Endothelial cell (in vitro differentiated cells): ENCODE data around the gene PTN. TPM values are rescaled to one million over a fixed set of nuclear protein-coding genes. Genes with fewer than 3 reads are reported as not detected.

Experiments used
- DNase-seq: peaks from one replicate; pipeline ENCODE4 v3.0.0; 2021; ENCODE audit warnings: low spot score
- H3K27ac Mint-ChIP-seq: one replicate; pipeline ENCODE4 v1.8.0; 2021; ENCODE audit warnings: mixed read lengths, inconsistent platforms; ENCODE audit not compliant: unreplicated experiment
- H3K27me3 Mint-ChIP-seq: one replicate; pipeline ENCODE4 v1.8.0; 2021; ENCODE audit warnings: mild to moderate bottlenecking, moderate library complexity, mixed read lengths, inconsistent platforms; ENCODE audit not compliant: unreplicated experiment
- H3K36me3 Mint-ChIP-seq: one replicate; pipeline ENCODE4 v1.8.0; 2021; ENCODE audit warnings: mild to moderate bottlenecking, low read depth, mixed read lengths, inconsistent platforms; ENCODE audit not compliant: unreplicated experiment
- H3K4me1 Mint-ChIP-seq: one replicate; pipeline ENCODE4 v1.8.0; 2021; ENCODE audit warnings: mild to moderate bottlenecking, mixed read lengths, inconsistent platforms; ENCODE audit not compliant: unreplicated experiment
- H3K4me3 Mint-ChIP-seq: one replicate; pipeline ENCODE4 v1.8.0; 2021; ENCODE audit warnings: mild to moderate bottlenecking, mixed read lengths, inconsistent platforms; ENCODE audit not compliant: unreplicated experiment
- H3K9me3 Mint-ChIP-seq: one replicate; pipeline ENCODE4 v1.8.0; 2021; ENCODE audit warnings: mixed read lengths, inconsistent platforms; ENCODE audit not compliant: unreplicated experiment
- CTCF ChIP-seq: fragments of 200-600 bp; sonication (generic); IDR thresholded peaks from one replicate; pipeline ENCODE4 v1.5.0; 2021; ENCODE audit warnings: antibody characterized with exemption; ENCODE audit not compliant: unreplicated experiment
- total RNA-seq: library from RNA; stranded (reverse); fragmentation: NEBNext Ultra II Directional; extraction: Animal tissue kit (Norgen Biotek cat#: 25700); gene quantifications from one replicate; pipeline ENCODE4 v1.2.1, GENCODE V29; 2021; ENCODE audit not compliant: unreplicated experiment

Gene PTN
- total RNA-seq, 1 donor from 2014 or later = 1.7 TPM

GRCh38 chr7:137289101-137289500 lies 54.4 kb downstream of the PTN start:
- Mint-ChIP-seq H3K27ac (no peak overlapping the region), H3K4me3 (no peak overlapping the region), H3K27me3 (no peaks in the 10 kb centered on the region), H3K4me1 (no peaks in the 10 kb centered on the region), H3K36me3 (no peaks in the 10 kb centered on the region), H3K9me3 (no peaks in the 10 kb centered on the region)
- no peak for DNase-seq
- TF ChIP-seq CTCF = no peak

- peak; percentile 79 for TF ChIP-seq CTCF
- Mint-ChIP-seq H3K9me3 (no peaks in the 10 kb centered on the region), H3K27me3 (no peaks in the 10 kb centered on the region), H3K4me1 (no peaks in the 10 kb centered on the region), H3K27ac (no peak overlapping the region), H3K36me3 (no peaks in the 10 kb centered on the region), H3K4me3 (no peak overlapping the region)
- DNase-seq = peak; percentile 21
These were observed 55.8 kb downstream of the PTN start for GRCh38 chr7:137287651-137288258.

- Mint-ChIP-seq H3K4me1 (no peaks in the 10 kb centered on the region), H3K4me3 (no peak overlapping the region), H3K27ac (no peak overlapping the region), H3K9me3 (no peaks in the 10 kb centered on the region), H3K27me3 (no peaks in the 10 kb centered on the region), H3K36me3 (no peaks in the 10 kb centered on the region)
- DNase-seq = no peak
- no peak for TF ChIP-seq CTCF
These were observed 60.4 kb downstream of the PTN start for GRCh38 chr7:137283153-137283552.

- H3K27me3 Mint-ChIP-seq = no peaks in the 10 kb centered on the region
- H3K4me3 Mint-ChIP-seq = no peak overlapping the region
- H3K27ac Mint-ChIP-seq = no peak overlapping the region
- H3K9me3 Mint-ChIP-seq = no peaks in the 10 kb centered on the region
- no peak for DNase-seq
- H3K4me1 Mint-ChIP-seq = no peaks in the 10 kb centered on the region
- no peaks in the 10 kb centered on the region for H3K36me3 Mint-ChIP-seq
- no peak for TF ChIP-seq CTCF
These were observed 61.5 kb downstream of the PTN start for GRCh38 chr7:137282043-137282442.

- H3K36me3 Mint-ChIP-seq = no peaks in the 10 kb centered on the region
- H3K4me1 Mint-ChIP-seq = peaks cover 5% of the 10 kb centered on the region
- H3K9me3 Mint-ChIP-seq = no peaks in the 10 kb centered on the region
- TF ChIP-seq CTCF = no peak
- no peak for DNase-seq
- no peak overlapping the region for H3K27ac Mint-ChIP-seq
- H3K27me3 Mint-ChIP-seq = no peaks in the 10 kb centered on the region
- no peak overlapping the region for H3K4me3 Mint-ChIP-seq
These were observed 67.3 kb downstream of the PTN start for GRCh38 chr7:137276189-137276588.
